ENCODE measurements around the gene RPL27. TPM values are rescaled to one million over a fixed set of nuclear protein-coding genes. Genes with fewer than 3 reads are reported as not detected.

RPL27 gene
- total and polyA plus RNA-seq, 3 donors from 2014 or later: 457 to 1,036 (median 634) TPM

DNA sequence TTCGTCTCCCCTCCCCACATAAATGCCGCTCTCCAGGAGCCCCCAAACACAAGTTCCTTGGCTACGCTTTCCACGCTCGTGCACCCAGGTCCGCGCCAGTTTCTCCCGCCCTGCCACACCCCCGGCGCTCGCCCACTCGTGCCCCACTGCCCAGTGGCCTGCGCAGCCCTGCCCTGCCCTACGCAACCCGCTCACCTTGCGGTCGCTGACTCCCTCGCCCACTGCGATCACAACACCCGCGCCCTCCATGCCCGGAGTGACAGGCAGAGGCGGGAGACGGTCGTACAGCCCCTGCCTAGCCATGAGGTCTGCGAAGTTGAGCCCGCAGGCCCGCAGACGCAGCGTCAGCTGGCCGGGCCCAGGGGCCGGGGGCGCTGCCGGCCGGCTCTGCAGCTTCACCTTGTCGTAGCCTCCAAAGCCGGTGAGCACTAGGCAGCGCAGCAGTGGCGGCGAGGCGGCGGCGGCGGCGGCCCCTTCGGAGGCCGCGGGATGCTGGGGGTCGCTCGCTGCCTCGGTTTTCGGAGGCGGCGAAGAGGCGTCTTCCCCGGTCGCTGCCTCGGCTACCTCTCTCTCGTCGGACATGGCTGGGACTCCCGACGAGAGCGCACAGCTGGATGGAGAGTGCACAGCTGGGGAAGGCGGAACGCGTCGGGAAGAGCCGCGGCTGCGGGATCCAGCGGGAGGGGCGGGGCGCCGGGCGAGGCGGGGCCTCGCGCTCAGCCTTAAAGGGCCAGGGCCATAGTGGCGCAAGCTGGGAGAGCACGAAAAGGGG, 23.7 kb downstream of the RPL27 start, which contains the start of gene VAT1:
Gene VAT1, minus strand, starts transcription at position 645 of the 772 bp plus-strand sequence. Its CDS starts 63 bp downstream, at position 582.
- intact Hi-C loops (cut with DNase I; ENCODE audit: low total_unique reads): no loop called here
- H3K4me3 ChIP-seq: peak within 1 kb of the TSS; percentile 95 to 98
- H3K4me1 ChIP-seq: peaks cover 22% of the 10 kb centered on the region
- no peaks in the 10 kb centered on the region for H3K9me3 ChIP-seq
- no peaks in the 10 kb centered on the region for H3K27me3 ChIP-seq
- WGBS, 2 donors: 0 to 1% methylated on average over 19 to 56 of the region's 80 CpGs
- peak within 1 kb of the TSS; percentile 94 to 96 for H3K27ac ChIP-seq
- H3K36me3 ChIP-seq (ENCODE audit: low read depth, missing control alignments): no peaks in the 10 kb centered on the region
- TF ChIP-seq POLR2A (IDR thresholded peaks at IDR 0.05) (no peak), CTCF (IDR thresholded peaks at IDR 0.05) (no peak)
- DNase-seq: peak; percentile 89

GRCh38 chr17:43024407-43025289, 26.4 kb downstream of the RPL27 start, which contains the start of gene RND2:
RND2 (plus strand) TSS chr17:43025231; CDS start chr17:43025348, 117 bp downstream.
- peak within 1 kb of the TSS; percentile 21 to 82 for H3K27ac ChIP-seq
- peak within 1 kb of the TSS; percentile 56 to 67 for H3K4me3 ChIP-seq
- H3K4me1 ChIP-seq: peaks cover 14% of the 10 kb centered on the region
- no peaks in the 10 kb centered on the region for H3K9me3 ChIP-seq
- H3K36me3 ChIP-seq (ENCODE audit: low read depth, missing control alignments): no peaks in the 10 kb centered on the region
- intact Hi-C loops (cut with DNase I; ENCODE audit: low total_unique reads): no loop called here
- TF ChIP-seq CTCF (IDR thresholded peaks at IDR 0.05): peak; percentile 64 to 86 (median 76)
- TF ChIP-seq POLR2A (IDR thresholded peaks at IDR 0.05): no peak
- no peaks in the 10 kb centered on the region for H3K27me3 ChIP-seq
- peak; percentile 94 for DNase-seq
- WGBS, 2 donors: 0% methylated on average over 24 to 37 of the region's 61 CpGs

GRCh38 chr17:43025290-43025657, 27.1 kb downstream of the RPL27 start:
- no peak for TF ChIP-seq CTCF (IDR thresholded peaks at IDR 0.05)
- Histone ChIP-seq H3K4me3 (peak overlapping the region; percentile 56 to 67), H3K27ac (peak overlapping the region in 1 of 2 donors; percentile 82), H3K4me1 (peaks cover 7% of the 10 kb centered on the region), H3K36me3 (ENCODE audit: low read depth, missing control alignments) (no peaks in the 10 kb centered on the region), H3K27me3 (no peaks in the 10 kb centered on the region), H3K9me3 (no peaks in the 10 kb centered on the region)
- no peak for DNase-seq
- intact Hi-C loops (cut with DNase I; ENCODE audit: low total_unique reads): no loop called here
- 6 to 10% methylated on average over 6 to 27 of the region's 27 CpGs for WGBS, 2 donors

DNA sequence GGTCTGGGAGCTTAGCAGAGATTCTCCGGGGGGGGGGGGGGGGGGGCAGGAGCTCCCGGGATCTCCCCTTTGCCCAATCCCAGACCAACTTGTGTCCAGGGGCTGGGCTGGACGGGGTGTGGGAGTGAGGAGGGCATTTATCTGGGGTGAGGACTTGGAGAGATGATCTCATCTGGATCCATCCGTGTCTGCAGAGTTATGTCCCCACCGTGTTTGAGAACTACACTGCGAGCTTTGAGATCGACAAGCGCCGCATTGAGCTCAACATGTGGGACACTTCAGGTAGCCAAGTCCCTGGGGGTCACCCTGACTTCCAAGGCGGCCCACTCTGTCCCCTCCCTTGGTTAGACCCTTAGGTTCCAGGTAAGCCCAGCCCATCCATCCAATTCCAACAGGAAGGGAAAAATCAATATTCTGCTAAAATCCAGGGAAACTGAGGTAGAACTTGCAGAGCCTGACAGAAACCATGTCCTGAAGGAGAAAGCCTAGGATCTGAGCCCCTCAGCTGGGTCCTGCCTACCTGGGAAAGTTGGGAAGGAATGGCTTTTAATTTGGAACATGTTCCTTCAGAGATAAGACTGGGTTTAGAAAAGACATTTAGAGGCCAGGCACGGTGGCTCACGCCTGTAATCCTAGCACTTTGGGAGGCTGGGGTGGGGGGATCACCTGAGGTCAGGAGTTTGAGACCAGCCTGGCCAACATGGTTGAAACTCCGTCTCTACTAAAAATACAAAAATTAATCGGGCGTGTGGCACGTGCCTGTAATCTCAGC, 27.7 kb downstream of the RPL27 start:
- no peaks in the 10 kb centered on the region for H3K9me3 ChIP-seq
- no peaks in the 10 kb centered on the region for H3K36me3 ChIP-seq (ENCODE audit: low read depth, missing control alignments)
- intact Hi-C loops (cut with DNase I; ENCODE audit: low total_unique reads): no loop called here
- no peaks in the 10 kb centered on the region for H3K27me3 ChIP-seq
- H3K4me3 ChIP-seq: peak overlapping the region; percentile 56 to 67
- WGBS, 2 donors: 48 to 53% methylated on average over 10 to 16 of the region's 16 CpGs
- TF ChIP-seq POLR2A (IDR thresholded peaks at IDR 0.05) (no peak), CTCF (IDR thresholded peaks at IDR 0.05) (no peak)
- peak overlapping the region in 1 of 2 donors; percentile 82 for H3K27ac ChIP-seq
- no peak for DNase-seq
- peaks cover 5% of the 10 kb centered on the region for H3K4me1 ChIP-seq
